GM18909 (cell line): ENCODE data around the gene PSMD3.

Experiments
- ATAC-seq: cut with Tn5 transposase; IDR thresholded peaks from one replicate; pipeline ENCODE4 v1.9.1; 2021; ENCODE audit warnings: mild to moderate bottlenecking; ENCODE audit not compliant: unreplicated experiment, poor library complexity

Gene PSMD3

DNA sequence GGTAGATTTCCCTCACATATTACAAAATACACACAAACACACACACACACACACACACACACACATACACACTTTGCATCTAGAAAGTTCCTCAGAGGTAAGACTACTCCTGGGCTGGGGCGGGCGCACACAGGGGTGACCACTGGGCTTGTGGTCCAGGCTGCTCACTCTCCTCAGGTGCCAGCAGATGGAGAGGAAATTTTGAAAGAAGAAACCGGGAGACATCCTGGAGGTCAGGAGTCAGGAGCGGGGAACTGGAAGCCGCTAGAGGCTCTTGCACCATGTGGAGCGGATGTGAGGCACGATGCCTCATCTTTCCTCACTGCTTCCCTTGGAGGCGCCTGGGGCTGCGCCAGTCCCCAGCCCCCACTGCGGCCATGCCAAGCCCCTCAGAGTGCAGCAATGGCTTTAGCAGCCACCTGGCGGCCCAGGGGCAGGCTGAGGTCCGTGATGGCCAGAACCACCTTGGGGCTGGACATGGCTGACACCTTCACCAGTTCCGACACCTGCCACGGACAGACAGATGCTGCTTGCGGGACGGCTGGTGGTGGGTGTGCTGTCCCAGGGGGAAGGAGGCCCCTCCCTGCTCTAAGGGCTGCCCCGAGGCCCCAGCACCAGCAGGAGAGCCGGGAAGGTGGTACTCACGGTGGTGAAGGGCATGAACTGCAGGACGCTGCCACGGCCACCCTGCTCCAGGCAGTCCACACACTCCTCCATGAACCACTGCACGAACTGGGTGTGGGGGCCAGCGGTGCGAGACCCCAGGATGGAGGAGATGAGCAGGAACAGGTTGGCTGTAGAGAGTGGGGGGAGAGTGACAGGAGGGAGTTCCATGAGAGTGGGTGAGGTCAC lies 38.8 kb downstream of the PSMD3 start:
- ATAC-seq: no peak

DNA sequence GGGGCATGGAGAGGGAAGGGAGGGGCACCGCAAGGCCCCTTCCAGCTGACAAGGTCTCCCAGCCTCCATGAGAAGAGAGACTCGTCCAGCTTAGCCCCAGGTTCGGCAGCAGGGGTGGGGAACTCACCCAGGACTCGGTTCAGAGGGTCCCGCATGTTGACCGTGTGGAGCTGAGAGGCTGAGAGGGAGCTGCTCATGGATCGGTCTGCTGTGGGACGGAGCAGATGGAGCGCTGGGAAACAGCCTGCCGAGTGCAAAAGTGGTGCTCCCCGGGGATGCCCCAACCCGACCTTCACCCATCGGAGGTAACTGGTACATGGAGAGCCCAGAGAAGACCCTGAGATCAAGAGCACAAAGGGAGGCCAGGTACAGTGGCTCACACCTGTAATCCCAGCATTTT lies 39.5 kb downstream of the PSMD3 start:
- ATAC-seq: no peak

DNA sequence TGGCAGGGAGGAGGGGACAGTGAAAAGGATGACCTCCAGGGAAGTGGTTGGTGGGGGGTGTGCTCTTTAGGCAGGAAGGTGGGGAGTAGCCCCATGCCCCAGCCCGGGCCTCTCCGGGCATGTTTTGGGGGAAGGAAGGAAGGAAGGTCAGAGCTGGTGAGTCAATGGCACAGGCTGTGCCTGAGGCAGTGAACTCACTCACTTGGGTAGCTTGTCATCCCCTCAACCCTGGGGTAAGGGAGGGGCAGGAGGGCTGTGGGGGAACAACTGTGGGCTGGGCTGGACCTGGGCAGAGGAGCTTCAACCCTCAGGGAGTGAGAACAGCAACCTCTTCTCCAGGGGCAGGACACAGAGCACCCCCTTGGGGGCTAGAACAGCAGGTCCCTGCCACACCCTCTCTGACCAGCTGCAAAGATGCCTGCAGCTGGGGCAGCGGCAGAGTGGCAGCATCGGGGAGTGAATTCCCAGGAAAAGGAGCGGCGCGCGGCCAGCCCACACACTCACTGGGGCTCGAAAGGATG lies 40.9 kb downstream of the PSMD3 start:
- no peak for ATAC-seq

DNA sequence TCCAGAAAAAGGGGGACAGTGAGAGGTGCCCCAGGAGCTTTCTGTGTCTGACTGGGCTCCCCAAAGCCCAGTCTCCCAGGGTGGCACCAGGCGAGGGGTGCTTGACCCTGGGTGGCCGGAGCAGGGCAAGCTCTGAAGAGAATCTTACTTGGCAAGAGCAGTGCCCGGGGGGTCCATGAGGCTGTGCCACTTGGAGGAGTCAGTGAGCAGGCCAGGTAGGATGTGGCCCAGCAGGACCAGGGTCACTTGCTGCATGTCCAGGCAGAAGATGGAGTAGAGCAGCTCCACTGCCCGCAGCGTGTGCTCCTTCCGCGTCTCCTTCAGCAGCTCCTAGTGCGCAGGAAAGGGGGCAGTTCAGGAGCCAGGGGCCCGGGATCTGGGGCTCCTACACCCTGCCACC lies 41.9 kb downstream of the PSMD3 start:
- ATAC-seq: no peak

DNA sequence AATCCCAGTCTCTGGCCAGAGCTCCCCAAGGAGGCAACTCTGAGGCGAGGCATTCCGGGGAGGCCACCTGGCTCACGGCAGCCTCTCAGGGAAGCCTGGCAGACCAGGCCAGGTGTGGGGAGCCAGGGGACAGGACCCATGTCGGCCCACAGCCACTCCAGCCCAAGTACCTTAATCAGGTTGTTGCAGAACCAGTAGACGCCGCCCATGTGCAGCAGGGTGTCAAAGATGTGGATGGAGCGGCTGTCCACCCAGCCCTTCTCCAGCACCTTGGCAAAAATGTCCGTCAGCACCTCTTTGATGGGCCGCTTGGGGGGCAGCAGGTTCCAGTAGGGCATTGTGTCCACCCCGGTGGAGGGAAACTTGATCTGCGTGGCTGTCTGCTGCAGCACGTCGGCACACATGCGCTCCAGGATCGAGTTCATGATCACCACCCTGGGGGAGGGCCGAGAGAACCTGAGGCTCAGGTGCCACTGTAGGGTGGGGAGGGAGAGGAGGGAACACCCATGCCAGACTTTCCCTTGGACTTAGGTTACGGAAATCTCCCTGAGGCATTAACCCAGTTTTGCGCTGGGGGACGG lies 42.4 kb downstream of the PSMD3 start:
- no peak for ATAC-seq

DNA sequence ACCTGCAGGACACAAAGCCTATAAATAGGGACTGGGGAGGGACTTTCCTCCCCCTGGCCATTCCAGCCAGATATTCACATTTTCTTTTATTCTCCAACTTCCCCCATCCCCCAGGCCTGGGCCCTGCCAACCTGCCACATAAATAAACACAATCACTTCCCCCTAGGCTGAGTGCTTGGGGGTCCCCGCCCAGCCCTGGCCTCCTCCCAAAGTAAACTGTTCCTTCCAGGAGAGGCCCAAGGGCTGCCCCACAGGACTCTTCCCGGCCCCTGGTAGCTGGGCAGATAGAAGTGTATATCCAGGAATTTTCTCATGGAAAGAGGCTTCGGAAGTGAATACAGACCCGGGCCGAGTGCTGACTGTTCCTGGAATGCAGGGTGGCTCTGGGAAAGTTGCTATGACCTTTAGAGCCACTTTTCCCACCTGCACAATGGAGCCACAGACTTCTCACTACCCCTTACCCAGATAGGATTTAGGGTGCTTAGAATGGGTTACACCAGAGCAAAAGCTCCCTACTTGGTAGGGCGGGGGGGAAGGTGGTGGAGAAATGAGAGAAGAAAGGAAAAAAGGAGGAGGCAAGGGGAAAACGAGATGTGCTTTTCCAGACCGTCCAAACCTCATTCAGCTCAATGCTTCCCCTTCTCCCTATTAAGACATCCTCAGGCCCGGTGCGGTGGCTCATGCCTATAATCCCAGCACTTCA lies 43.1 kb downstream of the PSMD3 start:
- no peak for ATAC-seq

DNA sequence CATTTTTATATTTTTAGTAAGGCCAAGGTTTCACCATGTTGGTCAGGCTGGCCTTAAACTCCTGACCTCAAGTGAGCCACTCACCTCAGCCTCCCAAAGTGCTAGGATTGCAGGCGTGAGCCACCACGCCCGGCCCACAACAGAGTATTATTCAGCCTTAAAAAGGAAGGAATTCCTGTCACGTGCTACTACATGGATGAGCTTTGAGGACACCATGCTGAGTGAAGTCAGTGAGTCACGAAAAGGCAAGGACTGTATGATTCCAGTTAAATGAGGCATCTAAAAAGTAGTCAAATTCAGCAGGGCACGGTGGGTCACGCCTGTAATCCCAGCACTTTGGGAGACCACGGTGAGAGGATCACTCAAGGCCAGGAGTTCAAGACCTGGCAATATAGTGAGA lies 44.3 kb downstream of the PSMD3 start:
- ATAC-seq: no peak

DNA sequence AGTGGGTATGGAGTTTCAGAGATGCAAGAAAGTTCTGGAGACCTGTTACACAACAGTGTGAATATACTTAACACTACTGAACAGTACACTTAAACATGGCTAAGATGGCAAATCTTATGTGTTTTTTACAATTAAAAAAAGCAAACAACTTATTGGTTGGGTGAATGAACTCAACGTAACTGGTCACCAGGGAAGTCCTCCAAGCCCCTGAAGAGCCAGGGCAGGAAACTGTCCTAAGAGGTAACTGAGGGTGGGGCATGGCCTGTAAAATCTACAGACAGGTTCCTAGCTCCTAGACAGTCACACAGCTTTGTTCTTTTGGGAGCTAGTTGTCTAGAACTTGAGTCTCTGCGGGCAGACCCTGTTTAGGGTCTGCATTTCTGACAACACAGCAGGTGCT lies 45.0 kb downstream of the PSMD3 start:
- no peak for ATAC-seq

DNA sequence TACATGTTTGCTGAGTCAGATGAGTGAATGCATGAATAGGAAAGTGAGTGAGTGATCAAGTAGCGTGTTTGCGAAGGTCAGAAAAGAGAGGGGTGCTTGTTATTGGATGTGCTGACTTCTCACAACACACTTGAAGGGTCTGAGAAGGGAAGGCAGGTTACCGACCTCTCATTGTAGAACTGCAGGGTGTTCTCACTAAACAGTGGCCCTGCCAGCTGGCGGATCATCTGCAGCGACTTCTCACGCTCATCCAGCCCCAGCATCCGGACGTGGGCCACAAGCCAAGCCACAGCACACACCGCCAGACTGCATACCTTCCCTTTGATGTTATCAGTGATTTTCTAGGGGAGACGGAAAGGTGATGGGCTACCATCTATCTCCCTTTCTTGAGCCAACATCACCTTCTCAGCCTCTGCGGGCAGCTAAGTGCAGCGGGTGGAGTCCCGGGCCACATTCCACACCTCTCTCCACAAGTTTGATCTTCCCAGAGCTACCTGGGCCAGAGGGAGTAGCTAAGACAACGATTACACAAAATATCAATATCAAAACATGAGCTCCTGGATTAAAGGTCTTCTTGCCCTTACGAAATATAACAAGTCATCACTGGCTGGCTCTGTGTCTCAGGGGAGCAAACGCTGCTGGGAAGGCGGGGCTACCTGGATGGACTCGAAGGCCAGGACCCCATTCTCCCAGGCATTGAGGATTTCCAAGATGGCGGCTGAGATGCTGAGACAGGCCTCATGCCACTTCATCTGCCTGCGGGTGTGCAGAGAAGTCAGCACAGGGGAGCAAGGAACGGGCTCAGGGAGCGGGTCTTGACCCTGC lies 45.6 kb downstream of the PSMD3 start:
- ATAC-seq: no peak

DNA sequence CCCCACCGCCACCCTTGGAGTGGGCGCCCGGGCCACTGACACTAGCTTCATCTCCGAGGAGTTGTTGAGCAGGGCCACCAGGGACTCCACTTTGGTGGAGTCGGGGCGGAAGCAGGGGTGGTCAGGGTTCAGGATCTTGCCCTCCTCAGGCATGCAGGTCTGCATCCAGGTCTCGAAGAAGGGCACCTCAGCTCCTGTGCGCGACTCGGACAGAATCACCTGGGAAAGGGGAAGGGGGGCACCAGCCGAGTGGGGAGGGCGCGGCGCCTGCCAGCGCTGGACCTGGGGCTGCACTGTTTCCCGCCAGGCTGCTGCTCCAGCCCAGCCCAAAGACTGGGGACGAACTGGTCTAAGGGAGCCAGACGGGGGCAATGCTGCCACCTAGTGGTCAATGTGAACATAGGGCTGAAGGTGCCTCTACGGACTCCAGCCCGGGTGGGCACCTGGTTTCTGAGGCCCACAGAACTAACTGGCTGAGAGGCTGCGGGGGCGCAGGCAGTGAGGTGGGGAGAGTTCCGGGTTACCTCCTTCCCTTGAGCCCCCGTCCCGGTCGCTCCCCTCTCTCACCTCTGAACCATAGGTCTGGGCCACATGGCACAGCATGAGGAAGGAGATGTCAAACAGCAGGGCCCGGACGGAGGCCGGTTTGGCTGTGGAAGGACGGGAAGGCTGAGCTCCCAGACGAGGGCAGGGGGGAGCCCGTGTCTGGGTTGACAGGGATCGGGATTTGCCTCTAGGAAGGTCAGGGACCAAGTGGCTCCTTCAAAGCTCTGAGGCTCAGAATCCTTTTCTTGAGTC lies 46.4 kb downstream of the PSMD3 start:
- no peak for ATAC-seq

DNA sequence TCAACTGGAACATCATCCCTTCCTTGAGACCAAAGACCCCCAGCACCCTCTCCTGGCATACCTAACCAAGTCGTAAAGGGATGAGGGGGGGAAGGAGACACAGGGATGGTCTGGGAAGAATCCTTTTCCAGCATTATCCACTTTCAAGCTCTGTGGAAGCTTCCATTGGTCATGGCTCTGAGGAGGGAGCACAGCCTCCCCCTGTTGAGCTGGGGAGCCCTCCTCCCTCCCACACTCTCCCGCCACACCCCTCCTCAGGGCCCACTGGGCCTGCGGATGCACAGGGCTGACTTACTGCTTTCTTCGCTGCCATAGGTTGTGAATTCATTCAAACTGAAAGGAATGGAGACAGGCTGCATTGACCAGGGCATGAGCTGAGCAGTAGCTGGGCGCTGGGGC lies 47.0 kb downstream of the PSMD3 start:
- ATAC-seq: no peak

DNA sequence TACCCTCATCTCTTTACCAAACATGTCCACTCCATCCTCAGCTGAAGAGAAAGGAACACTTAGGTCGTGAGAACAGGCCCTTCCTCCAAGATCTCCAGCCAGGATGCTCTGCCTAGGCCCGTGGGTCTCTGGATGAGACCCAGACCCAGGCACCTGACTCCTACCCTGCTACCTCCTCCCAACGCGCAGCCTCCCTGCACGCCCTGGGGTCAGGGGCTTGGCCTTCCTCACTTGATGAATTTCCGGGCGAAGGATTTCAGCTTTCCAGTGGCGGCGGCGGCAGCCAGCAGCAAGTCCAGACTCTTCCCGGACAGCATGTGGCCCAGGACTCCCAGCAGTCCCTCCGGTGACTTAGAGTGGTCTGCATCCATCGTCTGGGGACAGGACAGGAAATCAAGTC lies 48.0 kb downstream of the PSMD3 start:
- no peak for ATAC-seq

DNA sequence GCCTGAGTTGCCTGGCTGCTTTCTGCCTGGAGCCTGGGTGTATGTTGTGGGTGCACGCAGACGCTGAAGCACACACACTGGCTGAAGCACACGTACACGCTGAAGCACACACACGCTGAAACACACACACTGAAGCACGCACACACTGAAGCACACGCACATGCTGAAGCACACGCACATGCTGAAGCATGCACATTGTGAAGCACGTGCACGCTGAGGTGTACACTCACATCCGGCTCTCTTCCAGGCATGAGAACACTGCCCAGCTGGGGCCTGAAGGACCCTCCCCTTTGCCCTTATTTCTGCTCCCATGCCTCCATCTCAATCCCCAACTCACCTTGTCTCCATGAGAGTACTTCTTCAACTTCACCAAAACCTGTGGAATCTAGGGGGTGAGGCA lies 51.1 kb downstream of the PSMD3 start:
- ATAC-seq: no peak

DNA sequence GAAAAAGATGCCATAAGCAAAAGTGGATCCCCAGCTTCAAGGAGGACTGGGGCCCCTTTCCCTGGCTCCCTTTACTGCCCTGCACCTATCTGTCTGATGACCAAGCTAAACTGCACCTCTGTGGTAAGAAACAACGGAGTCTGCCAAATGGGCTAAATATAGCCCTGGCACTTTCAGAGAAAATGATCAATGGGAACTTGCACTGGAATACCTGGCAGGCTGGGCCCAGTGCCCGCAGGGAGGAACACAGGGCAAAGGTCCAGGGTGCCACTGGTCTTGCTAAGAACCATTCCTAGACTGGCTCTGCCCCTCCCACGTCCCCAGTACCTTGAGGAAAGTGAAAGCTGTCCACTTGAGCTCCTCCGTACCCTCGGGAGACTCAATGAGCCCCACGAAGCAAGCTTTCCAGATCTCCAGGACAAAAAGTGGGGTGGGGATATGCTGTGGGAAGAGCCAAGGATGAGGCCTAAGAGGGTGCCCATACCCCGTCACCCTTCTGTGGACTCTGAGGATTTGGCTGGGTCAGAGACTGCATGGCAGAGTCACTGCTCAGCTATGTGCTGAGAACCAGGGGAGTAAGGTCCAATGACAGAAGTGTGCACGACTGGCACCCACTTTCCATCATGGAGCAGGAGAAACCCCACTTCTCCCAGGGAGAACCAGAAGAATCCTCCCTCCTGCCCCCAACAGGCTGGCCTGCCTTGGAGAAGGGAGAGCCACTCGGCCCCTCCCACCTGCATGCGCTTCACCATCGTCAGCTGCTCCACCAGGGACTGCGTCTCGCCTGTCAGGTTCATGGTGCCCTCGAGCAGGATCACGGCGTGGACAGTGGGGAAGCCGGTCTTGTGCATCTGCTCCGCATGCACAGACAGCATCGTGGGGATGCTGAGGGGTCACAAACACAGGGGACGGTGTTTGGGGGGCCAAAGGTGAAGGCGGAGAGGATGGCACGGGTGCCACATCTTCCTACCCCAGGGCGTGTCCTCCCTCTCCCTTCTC lies 52.0 kb downstream of the PSMD3 start:
- ATAC-seq: no peak

DNA sequence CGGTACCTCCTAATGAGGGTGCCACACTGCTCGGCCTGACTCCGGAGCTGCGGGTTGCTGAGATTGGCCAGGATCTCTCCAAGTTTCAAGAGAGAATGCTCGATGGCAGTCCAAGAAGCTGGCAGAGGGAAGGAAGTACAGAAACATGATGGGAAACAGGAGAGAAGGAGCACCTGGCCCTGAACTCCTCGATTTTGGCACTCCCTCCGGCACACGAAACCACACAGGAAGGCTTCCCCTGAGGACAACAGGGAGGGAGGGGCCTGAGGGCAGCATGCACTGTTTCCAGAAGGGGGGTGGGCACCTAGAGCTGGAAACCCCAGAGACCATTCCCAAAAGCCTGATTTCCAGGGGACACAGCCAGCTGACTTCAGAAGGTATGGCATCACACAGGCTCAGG lies 52.7 kb downstream of the PSMD3 start:
- no peak for ATAC-seq

DNA sequence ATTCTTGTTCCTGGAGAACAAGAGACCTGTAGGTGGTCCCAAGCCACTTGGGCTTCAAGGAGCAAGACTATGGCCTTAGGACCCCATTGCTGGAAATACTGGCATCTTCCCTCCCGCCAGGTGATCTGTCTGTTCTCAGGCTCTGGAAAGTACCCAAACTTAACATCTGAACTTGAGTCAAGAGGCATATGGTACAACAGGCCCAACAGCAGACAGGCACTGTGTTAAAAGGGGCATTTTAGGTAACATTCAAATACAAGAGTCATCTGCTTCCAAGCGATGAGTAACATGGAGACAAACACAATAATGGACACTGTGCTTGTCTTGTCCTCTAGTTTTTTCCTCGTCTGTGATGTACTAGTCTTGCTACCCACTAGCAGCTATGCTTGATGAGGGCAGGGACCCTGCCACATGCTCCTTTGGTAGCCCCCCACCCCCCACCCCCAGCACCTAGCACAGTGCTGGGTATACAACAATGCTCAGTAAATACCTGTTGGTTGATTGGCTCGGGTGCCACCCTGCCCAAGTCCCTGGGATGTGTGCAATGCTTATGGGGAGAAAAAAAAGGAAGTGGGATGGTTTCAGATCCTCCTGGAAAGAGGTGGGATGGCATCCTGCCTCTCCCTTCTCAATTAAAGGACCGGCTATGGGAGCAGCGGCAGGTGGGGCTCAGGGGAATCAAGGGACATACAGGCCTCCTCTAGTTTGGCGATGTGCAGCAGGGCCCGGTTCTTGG lies 54.0 kb downstream of the PSMD3 start:
- no peak for ATAC-seq

DNA sequence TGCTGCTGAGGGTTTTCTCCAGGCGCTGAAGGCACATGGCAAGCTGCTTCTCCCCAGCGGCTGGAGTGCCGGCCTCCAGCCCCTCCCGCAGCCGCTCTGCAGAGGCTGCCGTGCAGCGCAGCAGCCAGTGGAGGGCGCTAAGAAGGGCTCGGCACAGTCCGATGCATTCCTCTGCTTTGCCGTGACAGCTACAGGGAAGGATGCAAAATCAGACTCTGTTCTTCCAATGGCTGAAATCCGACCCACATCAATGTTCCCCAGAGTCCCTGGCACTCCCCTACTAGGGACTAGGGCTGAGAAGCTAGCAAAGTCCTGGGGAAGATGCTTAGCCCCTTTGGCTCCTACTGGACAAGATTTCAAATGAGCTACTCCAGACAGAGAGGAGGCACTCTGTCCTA lies 54.6 kb downstream of the PSMD3 start:
- ATAC-seq: no peak
